Hepatocyte (in vitro differentiated cells): ENCODE measurements around the gene MCOLN2. TPM values are rescaled to one million over a fixed set of nuclear protein-coding genes. Genes with fewer than 3 reads are reported as not detected.

Experiments used
- DNase-seq: peaks from one replicate; pipeline ENCODE4 v3.0.0-alpha.2; 2016; ENCODE audit warnings: low spot score
- H2AFZ ChIP-seq: fragments of 200-600 bp; sonication (generic); 2 replicates; pipeline ENCODE4 v1.6.0; 2016; ENCODE audit warnings: antibody characterized with exemption, mild to moderate bottlenecking
- H3K27ac ChIP-seq: fragments of 200-600 bp; sonication (generic); 2 replicates; pipeline ENCODE4 v1.5.1; 2016; ENCODE audit warnings: mild to moderate bottlenecking
- H3K27me3 ChIP-seq: fragments of 200-600 bp; sonication (generic); 2 replicates; pipeline ENCODE4 v1.6.1; 2016
- H3K36me3 ChIP-seq: fragments of 200-600 bp; sonication (generic); replicated peaks from 2 replicates; pipeline ENCODE4 v1.5.1; 2016; ENCODE audit warnings: low read depth; ENCODE audit not compliant: insufficient read depth
- H3K4me1 ChIP-seq: fragments of 200-600 bp; sonication (generic); 2 replicates; pipeline ENCODE4 v1.5.1; 2016; ENCODE audit warnings: mild to moderate bottlenecking, moderate library complexity; ENCODE audit not compliant: insufficient read depth
- H3K4me2 ChIP-seq: fragments of 200-600 bp; sonication (generic); 2 replicates; pipeline ENCODE4 v1.6.0; 2016
- H3K4me3 ChIP-seq: fragments of 200-600 bp; sonication (generic); 2 replicates; pipeline ENCODE4 v1.5.1; 2016; ENCODE audit warnings: mild to moderate bottlenecking
- H3K79me2 ChIP-seq: fragments of 200-600 bp; sonication (generic); 2 replicates; pipeline ENCODE4 v1.6.0; 2017; ENCODE audit warnings: mild to moderate bottlenecking
- H3K9me2 ChIP-seq: fragments of 200-600 bp; sonication (generic); replicated peaks from 2 replicates; pipeline ENCODE4 v1.6.0; 2017; ENCODE audit warnings: mild to moderate bottlenecking; ENCODE audit not compliant: insufficient read depth
- H3K9me3 ChIP-seq: fragments of 200-600 bp; sonication (generic); 2 replicates; pipeline ENCODE4 v1.5.1; 2016; ENCODE audit warnings: low read depth, mild to moderate bottlenecking
- H4K20me1 ChIP-seq: fragments of 200-600 bp; sonication (generic); 2 replicates; pipeline ENCODE4 v1.6.0; 2016; ENCODE audit warnings: mild to moderate bottlenecking; ENCODE audit not compliant: insufficient read depth, poor library complexity, severe bottlenecking
- EZH2 ChIP-seq: fragments of 200-600 bp; sonication (generic); IDR thresholded peaks from 2 replicates; pipeline ENCODE4 v1.6.1; 2016; ENCODE audit warnings: antibody characterized with exemption, mild to moderate bottlenecking, borderline replicate concordance
- EZH2phosphoT487 ChIP-seq: fragments of 200-600 bp; sonication (generic); IDR thresholded peaks from one replicate; pipeline ENCODE4 v1.6.1; 2018; ENCODE audit warnings: antibody characterized with exemption, mild to moderate bottlenecking, low read depth, moderate library complexity; ENCODE audit not compliant: unreplicated experiment, severe bottlenecking
- WGBS: methylation state at CpG from one replicate; pipeline ENCODE4 v1.1.6; 2016; ENCODE audit warnings: low lambda C conversion rate; ENCODE audit errors: missing lambda C conversion rate; 5-methylcytosine and 5-hydroxymethylcytosine counted together
- polyA plus RNA-seq: library from polyadenylated mRNA; unstranded; fragments of >200 nt; fragmentation: Nextera tagmentation; extraction: Ambion mirVana; gene quantifications from 2 replicates; pipeline ENCODE4 v1.2.1, GENCODE V29; 2016
- total RNA-seq: library from RNA; depleted of rRNA; stranded (reverse); fragments of >200 nt; gene quantifications from 2 replicates; pipeline ENCODE4 v1.2.3, GENCODE V29; 2014
- TF ChIP-seq, protein P1 (sequence below): fragments of 200-600 bp; sonication (generic); IDR thresholded peaks from 2 replicates; pipeline ENCODE4 v1.5.1; 2016; ENCODE audit warnings: antibody characterized with exemption, mild to moderate bottlenecking; ENCODE audit not compliant: poor library complexity

MCOLN2 gene
- total and polyA plus RNA-seq, 2 experiments from 2014 or later, result 0.63 to 1.2 TPM

DNA sequence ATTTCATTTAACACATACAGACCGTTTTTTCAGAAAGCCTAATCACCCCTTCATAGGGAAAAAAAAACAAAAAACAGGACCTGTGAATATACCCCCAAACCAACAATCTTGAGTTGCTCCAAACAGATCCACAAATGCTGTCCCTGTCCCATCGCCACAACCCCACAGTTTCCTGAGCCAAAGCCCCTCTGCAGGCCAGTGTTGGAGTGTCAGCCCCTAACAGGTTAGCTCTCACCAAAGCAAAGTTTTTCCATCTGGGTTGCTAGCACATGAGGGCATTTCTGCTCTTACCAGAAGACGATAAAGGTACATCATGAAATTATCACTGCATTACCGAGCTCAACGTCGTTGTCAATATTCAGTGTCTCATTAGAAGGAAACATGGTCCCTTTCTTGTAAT is 40.8 kb downstream of the MCOLN2 start:
- Histone ChIP-seq H3K27ac (no peak overlapping the region), H3K4me2 (no peak overlapping the region), H3K4me3 (no peak overlapping the region), H3K36me3 (no peaks in the 10 kb centered on the region), H3K9me2 (no peaks in the 10 kb centered on the region), H3K27me3 (no peaks in the 10 kb centered on the region), H2AFZ (no peak overlapping the region), H4K20me1 (no peaks in the 10 kb centered on the region), H3K79me2 (no peaks in the 10 kb centered on the region), H3K9me3 (no peaks in the 10 kb centered on the region), H3K4me1 (peaks cover 3% of the 10 kb centered on the region)
- TF ChIP-seq EZH2, result no peak
- TF ChIP-seq, protein P1, sequence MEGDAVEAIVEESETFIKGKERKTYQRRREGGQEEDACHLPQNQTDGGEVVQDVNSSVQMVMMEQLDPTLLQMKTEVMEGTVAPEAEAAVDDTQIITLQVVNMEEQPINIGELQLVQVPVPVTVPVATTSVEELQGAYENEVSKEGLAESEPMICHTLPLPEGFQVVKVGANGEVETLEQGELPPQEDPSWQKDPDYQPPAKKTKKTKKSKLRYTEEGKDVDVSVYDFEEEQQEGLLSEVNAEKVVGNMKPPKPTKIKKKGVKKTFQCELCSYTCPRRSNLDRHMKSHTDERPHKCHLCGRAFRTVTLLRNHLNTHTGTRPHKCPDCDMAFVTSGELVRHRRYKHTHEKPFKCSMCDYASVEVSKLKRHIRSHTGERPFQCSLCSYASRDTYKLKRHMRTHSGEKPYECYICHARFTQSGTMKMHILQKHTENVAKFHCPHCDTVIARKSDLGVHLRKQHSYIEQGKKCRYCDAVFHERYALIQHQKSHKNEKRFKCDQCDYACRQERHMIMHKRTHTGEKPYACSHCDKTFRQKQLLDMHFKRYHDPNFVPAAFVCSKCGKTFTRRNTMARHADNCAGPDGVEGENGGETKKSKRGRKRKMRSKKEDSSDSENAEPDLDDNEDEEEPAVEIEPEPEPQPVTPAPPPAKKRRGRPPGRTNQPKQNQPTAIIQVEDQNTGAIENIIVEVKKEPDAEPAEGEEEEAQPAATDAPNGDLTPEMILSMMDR, result no peak
- no peak for TF ChIP-seq EZH2phosphoT487
- 85% methylated on average over 6 of the region's 6 CpGs for WGBS
- no peak for DNase-seq

DNA sequence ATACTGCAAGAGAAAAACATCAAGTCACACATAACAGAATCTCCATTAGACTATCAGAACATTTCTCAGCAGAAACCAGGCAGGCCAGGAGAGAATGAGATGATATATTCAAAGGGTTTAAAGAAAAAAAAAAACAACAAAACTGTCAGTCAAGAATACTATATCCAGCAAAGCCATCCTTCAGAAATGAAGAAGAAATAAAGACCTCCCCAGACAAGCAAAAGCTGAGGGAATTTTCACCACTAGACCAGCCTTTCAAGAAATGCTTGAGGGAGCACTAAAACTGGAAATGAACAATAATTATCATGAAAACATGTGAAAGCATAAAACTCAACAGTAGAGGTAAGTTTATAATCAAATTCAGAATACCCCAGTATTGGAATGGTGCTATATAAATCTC is 47.2 kb downstream of the MCOLN2 start:
- H3K27me3 ChIP-seq, result no peaks in the 10 kb centered on the region
- H3K27ac ChIP-seq, result no peak overlapping the region
- no peak overlapping the region for H3K4me3 ChIP-seq
- no peak overlapping the region for H2AFZ ChIP-seq
- H4K20me1 ChIP-seq, result no peaks in the 10 kb centered on the region
- TF ChIP-seq, protein P1, result no peak
- TF ChIP-seq EZH2phosphoT487 (no peak), EZH2 (no peak)
- no peaks in the 10 kb centered on the region for H3K9me3 ChIP-seq
- no peak for DNase-seq
- H3K79me2 ChIP-seq, result no peaks in the 10 kb centered on the region
- no peaks in the 10 kb centered on the region for H3K36me3 ChIP-seq
- no peaks in the 10 kb centered on the region for H3K9me2 ChIP-seq
- no peaks in the 10 kb centered on the region for H3K4me1 ChIP-seq
- H3K4me2 ChIP-seq, result no peak overlapping the region

DNA sequence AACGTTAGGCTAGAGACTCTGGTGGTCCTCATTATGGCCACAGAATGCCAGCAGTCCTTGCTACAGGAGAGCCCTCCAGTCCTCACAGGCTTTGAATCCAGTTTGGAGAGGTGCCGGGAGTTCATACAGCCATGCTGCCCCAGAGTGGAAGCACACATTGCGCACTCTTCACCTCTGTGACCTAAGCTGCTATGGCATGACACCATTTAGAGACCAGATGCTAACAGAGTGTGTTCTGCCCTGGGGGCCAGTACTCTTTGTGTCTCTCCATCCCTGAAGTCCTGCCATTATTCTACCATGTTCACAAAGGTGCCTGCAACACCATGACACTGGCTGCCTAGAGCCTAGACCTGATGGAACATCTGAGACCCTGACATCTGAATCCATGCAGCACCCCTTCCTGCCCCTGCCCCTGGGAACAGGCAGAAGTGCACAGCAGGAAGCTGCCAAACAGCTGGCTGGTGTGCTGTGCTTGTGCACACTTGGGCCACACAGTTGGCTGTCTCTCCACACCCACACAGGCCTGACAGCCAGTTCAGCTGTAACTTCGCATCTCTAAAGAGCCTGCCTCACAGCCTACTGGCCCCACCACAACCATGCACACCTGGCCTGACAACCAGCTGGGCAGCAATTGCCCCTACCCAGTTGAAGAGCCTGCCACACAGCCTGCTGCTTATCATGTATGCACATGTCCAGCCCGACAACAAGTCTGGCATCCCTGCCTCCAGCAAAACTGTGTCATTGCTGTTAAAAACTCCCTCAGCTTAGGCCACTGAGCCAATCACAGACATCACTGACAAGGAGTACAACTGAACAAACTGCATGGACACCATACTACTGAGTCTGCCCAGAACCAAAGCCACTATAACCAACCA is 49.1 kb downstream of the MCOLN2 start:
- Histone ChIP-seq H3K27me3 (no peaks in the 10 kb centered on the region), H3K79me2 (no peaks in the 10 kb centered on the region), H3K4me1 (no peaks in the 10 kb centered on the region), H3K4me2 (no peak overlapping the region), H3K27ac (no peak overlapping the region), H2AFZ (no peak overlapping the region), H3K9me2 (no peaks in the 10 kb centered on the region), H4K20me1 (no peaks in the 10 kb centered on the region), H3K9me3 (no peaks in the 10 kb centered on the region), H3K36me3 (no peaks in the 10 kb centered on the region), H3K4me3 (no peak overlapping the region)
- TF ChIP-seq EZH2 (no peak), EZH2phosphoT487 (no peak)
- TF ChIP-seq, protein P1, result no peak
- no peak for DNase-seq
- WGBS, result 83% methylated on average over 5 of the region's 5 CpGs

DNA sequence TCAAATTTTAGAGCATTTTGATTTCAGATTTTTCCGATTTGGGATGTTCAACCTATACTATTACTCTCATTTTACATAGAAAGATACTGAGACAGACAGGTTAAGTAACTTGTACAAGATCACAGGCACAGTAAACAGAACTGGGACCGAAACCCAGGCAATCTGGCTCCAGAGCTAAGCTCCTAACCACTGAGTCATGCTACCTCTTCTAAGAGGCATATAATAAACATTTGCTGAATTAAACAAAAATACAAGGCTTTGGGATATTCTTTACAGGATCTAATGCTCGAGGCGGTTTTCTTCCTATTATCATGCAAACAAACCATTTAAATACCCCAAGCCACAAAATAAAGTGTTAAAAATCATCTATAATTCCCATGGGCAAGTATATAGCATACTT is 50.3 kb downstream of the MCOLN2 start:
- H3K9me2 ChIP-seq, result no peaks in the 10 kb centered on the region
- no peak overlapping the region for H3K4me2 ChIP-seq
- H3K36me3 ChIP-seq, result no peaks in the 10 kb centered on the region
- H3K9me3 ChIP-seq, result no peaks in the 10 kb centered on the region
- no peak overlapping the region for H3K4me3 ChIP-seq
- TF ChIP-seq EZH2phosphoT487 (no peak), EZH2 (no peak)
- TF ChIP-seq, protein P1, result no peak
- H2AFZ ChIP-seq, result peak overlapping the region; percentile 47
- no peak for DNase-seq
- no peak overlapping the region for H3K27ac ChIP-seq
- WGBS, result 80% methylated on average over 4 of the region's 4 CpGs
- H4K20me1 ChIP-seq, result no peaks in the 10 kb centered on the region
- H3K4me1 ChIP-seq, result no peaks in the 10 kb centered on the region
- H3K27me3 ChIP-seq, result peaks cover 5% of the 10 kb centered on the region
- H3K79me2 ChIP-seq, result no peaks in the 10 kb centered on the region
